ENCODE results near the gene TSC22D4. TPM values are rescaled to one million over a fixed set of nuclear protein-coding genes. Genes with fewer than 3 reads are reported as not detected.

TSC22D4 gene
- total RNA-seq, 1 donor from 2014 or later, result 32.2 TPM

DNA sequence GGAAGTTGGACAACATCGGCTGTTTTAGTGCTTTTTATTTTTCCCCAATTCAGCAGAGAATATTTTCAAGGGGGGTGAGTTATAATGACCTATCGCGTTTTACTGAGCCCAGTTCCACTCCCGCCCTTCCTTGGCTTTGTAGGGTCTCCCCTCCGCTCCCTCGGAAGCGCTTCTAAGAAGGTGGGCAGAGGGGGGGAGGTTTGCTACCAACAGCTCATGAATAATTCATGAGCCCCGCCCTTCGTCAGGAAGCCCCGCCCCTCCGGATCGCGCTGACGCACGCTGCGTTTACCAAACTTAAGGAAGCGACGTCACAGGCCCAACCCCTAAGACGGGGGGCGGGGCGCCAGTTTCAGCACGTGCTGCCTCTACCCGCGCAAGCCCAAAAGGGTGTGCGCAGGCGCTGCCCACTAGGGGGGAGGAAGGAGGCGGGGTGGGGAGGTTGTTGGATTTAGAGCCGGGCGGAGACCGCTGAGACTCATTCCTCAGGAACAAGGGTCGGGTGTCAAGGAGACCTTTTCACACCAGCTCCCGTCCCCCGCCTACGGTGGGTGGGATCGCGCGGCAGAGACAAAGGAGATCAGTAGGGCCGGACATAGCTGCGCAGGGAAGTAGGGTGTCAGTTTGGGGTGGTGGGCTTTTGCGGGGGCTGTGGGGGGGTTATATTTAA is 49.9 kb downstream of the TSC22D4 start:
- peaks cover 7% of the 10 kb centered on the region for H3K36me3 Mint-ChIP-seq (ENCODE audit: insufficient read depth)
- no peaks in the 10 kb centered on the region for H3K9me3 Mint-ChIP-seq (ENCODE audit: low read depth)
- DNase-seq (ENCODE audit: low spot score, unreplicated experiment), result peak; percentile 100
- peaks cover 15% of the 10 kb centered on the region for H3K4me1 Mint-ChIP-seq (ENCODE audit: low read depth)
- TF ChIP-seq CTCF (IDR thresholded peaks at IDR 0.05; ENCODE audit: unreplicated experiment), result no peak
- no peaks in the 10 kb centered on the region for H3K27me3 Mint-ChIP-seq
- peak overlapping the region; percentile 100 for H3K27ac Mint-ChIP-seq
- peak overlapping the region; percentile 98 for H3K4me3 Mint-ChIP-seq (ENCODE audit: low read depth)

GRCh38 chr7:100428199-100428966 is 50.6 kb downstream of the TSC22D4 start, which contains the start of gene ZCWPW1:
TSS of gene ZCWPW1 (minus strand) at chr7:100428703. CDS start at chr7:100420649, 8,054 bp downstream.
- no peaks in the 10 kb centered on the region for H3K9me3 Mint-ChIP-seq (ENCODE audit: low read depth)
- H3K27ac Mint-ChIP-seq, result peak within 1 kb of the TSS; percentile 100
- TF ChIP-seq CTCF (IDR thresholded peaks at IDR 0.05; ENCODE audit: unreplicated experiment), result no peak
- peak within 1 kb of the TSS; percentile 98 for H3K4me3 Mint-ChIP-seq (ENCODE audit: low read depth)
- peaks cover 2% of the 10 kb centered on the region for H3K36me3 Mint-ChIP-seq (ENCODE audit: insufficient read depth)
- DNase-seq (ENCODE audit: low spot score, unreplicated experiment), result peak; percentile 86
- peaks cover 13% of the 10 kb centered on the region for H3K4me1 Mint-ChIP-seq (ENCODE audit: low read depth)
- no peaks in the 10 kb centered on the region for H3K27me3 Mint-ChIP-seq

- Mint-ChIP-seq H3K4me3 (ENCODE audit: low read depth) (peak overlapping the region; percentile 98), H3K4me1 (ENCODE audit: low read depth) (peaks cover 13% of the 10 kb centered on the region), H3K27ac (peak overlapping the region; percentile 100), H3K36me3 (ENCODE audit: insufficient read depth) (peaks cover 2% of the 10 kb centered on the region), H3K9me3 (ENCODE audit: low read depth) (no peaks in the 10 kb centered on the region), H3K27me3 (no peaks in the 10 kb centered on the region)
- TF ChIP-seq CTCF (IDR thresholded peaks at IDR 0.05; ENCODE audit: unreplicated experiment), result no peak
- no peak for DNase-seq (ENCODE audit: low spot score, unreplicated experiment)
Measured at GRCh38 chr7:100427762-100428198, 51.2 kb downstream of the TSC22D4 start.

- H3K4me3 Mint-ChIP-seq (ENCODE audit: low read depth), result no peak overlapping the region
- H3K4me1 Mint-ChIP-seq (ENCODE audit: low read depth), result peaks cover 4% of the 10 kb centered on the region
- H3K36me3 Mint-ChIP-seq (ENCODE audit: insufficient read depth), result peaks cover 1% of the 10 kb centered on the region
- no peaks in the 10 kb centered on the region for H3K9me3 Mint-ChIP-seq (ENCODE audit: low read depth)
- no peak for DNase-seq (ENCODE audit: low spot score, unreplicated experiment)
- no peaks in the 10 kb centered on the region for H3K27me3 Mint-ChIP-seq
- H3K27ac Mint-ChIP-seq, result no peak overlapping the region
- no peak for TF ChIP-seq CTCF (IDR thresholded peaks at IDR 0.05; ENCODE audit: unreplicated experiment)
Measured at GRCh38 chr7:100426516-100426915, 52.5 kb downstream of the TSC22D4 start.

DNA sequence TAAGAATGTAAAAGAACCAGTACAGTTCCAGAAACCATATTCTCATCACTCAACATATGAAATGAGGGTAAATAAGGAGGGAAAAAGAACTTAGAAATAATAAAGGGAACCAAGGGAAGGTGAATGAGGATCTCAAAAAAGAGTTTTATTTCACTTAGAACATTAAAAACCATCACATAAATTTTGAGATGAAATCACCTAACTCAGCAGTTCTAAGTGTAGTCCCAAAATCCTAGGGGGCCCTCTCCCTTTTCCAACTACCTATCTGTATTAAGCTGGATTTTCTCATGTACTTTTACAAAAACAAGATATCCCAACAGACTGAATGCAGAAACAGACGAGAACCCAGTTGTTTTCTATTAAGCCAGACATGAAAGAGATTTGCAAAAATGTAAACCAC is 53.7 kb downstream of the TSC22D4 start:
- H3K4me3 Mint-ChIP-seq (ENCODE audit: low read depth), result no peak overlapping the region
- TF ChIP-seq CTCF (IDR thresholded peaks at IDR 0.05; ENCODE audit: unreplicated experiment), result no peak

More for the DNA sequence above, 53.7 kb downstream of the TSC22D4 start:
- DNase-seq (ENCODE audit: low spot score, unreplicated experiment), result no peak
- Mint-ChIP-seq H3K27me3 (no peaks in the 10 kb centered on the region), H3K9me3 (ENCODE audit: low read depth) (no peaks in the 10 kb centered on the region), H3K4me1 (ENCODE audit: low read depth) (no peaks in the 10 kb centered on the region), H3K36me3 (ENCODE audit: insufficient read depth) (no peaks in the 10 kb centered on the region), H3K27ac (peak overlapping the region; percentile 25)

Measured in progenitor cell of endocrine pancreas (in vitro differentiated cells).